Keratinocyte (primary cell): Measurements from ENCODE around the gene LRRC4. TPM values are rescaled to one million over a fixed set of nuclear protein-coding genes. Genes with fewer than 3 reads are reported as not detected.

Experiments used
- DNase-seq: peaks from one replicate; pipeline ENCODE4 v3.0.0-alpha.2; 2011; ENCODE audit warnings: low read depth, missing footprints, low spot score
- FAIRE-seq: peaks from 2 replicates; lab custom pipeline; 2011; peaks lifted over from hg19 to GRCh38; lab: Jason Lieb, UNC
- H2AFZ ChIP-seq: 2 replicates; pipeline ENCODE4 v1.6.0; 2012; ENCODE audit warnings: low read length, control low read depth, inconsistent platforms; ENCODE audit not compliant: control insufficient read depth
- H3K27ac ChIP-seq: 2 replicates; pipeline ENCODE4 v1.5.1; 2011; ENCODE audit warnings: low read length; ENCODE audit not compliant: control insufficient read depth, insufficient read depth
- H3K27me3 ChIP-seq: 3 replicates; pipeline ENCODE4 v1.6.0; 2011; ENCODE audit warnings: low read length; ENCODE audit not compliant: control insufficient read depth, insufficient read depth; ENCODE audit errors: extremely low read depth
- H3K36me3 ChIP-seq, 2 experiments: 2 replicates in 1 of 2; 3 replicates in 1 of 2; pipeline ENCODE4 v1.5.1; 2011; ENCODE audit warnings: low read length in 2 of 2, mild to moderate bottlenecking in 1 of 2; ENCODE audit not compliant: control insufficient read depth in 2 of 2, insufficient read depth in 2 of 2; ENCODE audit errors: extremely low read depth in 1 of 2
- H3K4me1 ChIP-seq: 3 replicates; pipeline ENCODE4 v1.5.1; 2011; ENCODE audit warnings: low read length; ENCODE audit not compliant: control insufficient read depth, insufficient read depth; ENCODE audit errors: extremely low read depth
- H3K4me2 ChIP-seq: 3 replicates; pipeline ENCODE4 v1.6.0; 2011; ENCODE audit warnings: low read depth, low read length; ENCODE audit not compliant: control insufficient read depth, insufficient read depth; ENCODE audit errors: extremely low read depth
- H3K4me3 ChIP-seq, 3 experiments: fragments of 200-600 bp in 1 of 3; sonication (generic) in 1 of 3; 2 replicates in 2 of 3; 3 replicates in 1 of 3; pipeline ENCODE4 v1.5.1; 2011 to 2016; ENCODE audit warnings: low read length in 3 of 3, mild to moderate bottlenecking in 3 of 3, control low read depth in 2 of 3, inconsistent platforms in 1 of 3, low read depth in 1 of 3, mixed read lengths in 1 of 3, mixed run types in 1 of 3, moderate library complexity in 1 of 3; ENCODE audit not compliant: control insufficient read depth in 2 of 3, insufficient read depth in 2 of 3; ENCODE audit errors: extremely low read depth in 1 of 3
- H3K79me2 ChIP-seq: 2 replicates; pipeline ENCODE4 v1.6.0; 2012; ENCODE audit warnings: low read length; ENCODE audit not compliant: control insufficient read depth, insufficient read depth
- H3K9ac ChIP-seq: 3 replicates; pipeline ENCODE4 v1.6.0; 2011; ENCODE audit warnings: low read length; ENCODE audit not compliant: control insufficient read depth, insufficient read depth; ENCODE audit errors: extremely low read depth
- H3K9me1 ChIP-seq: 3 replicates; pipeline ENCODE4 v1.6.0; 2011; ENCODE audit warnings: low read length; ENCODE audit not compliant: control insufficient read depth, insufficient read depth; ENCODE audit errors: extremely low read depth
- H3K9me3 ChIP-seq: 2 replicates; pipeline ENCODE4 v1.5.1; 2012; ENCODE audit warnings: low read depth, low read length; ENCODE audit not compliant: control insufficient read depth
- H4K20me1 ChIP-seq: 3 replicates; pipeline ENCODE4 v1.6.0; 2011; ENCODE audit warnings: low read length; ENCODE audit not compliant: control insufficient read depth, insufficient read depth; ENCODE audit errors: extremely low read depth
- EZH2 ChIP-seq: IDR thresholded peaks from one replicate; pipeline ENCODE4 v1.6.1; 2012; ENCODE audit warnings: inconsistent platforms, mild to moderate bottlenecking, low read length, moderate library complexity
- dilution Hi-C: fragments of 300-500 bp; cut with MboI; formaldehyde crosslinking; loops from one replicate; pipeline ENCODE4 v1.7.0; 2020; ENCODE audit warnings: low sequenced_read_pairs; ENCODE audit not compliant: extremely low pct_ligation_motif_present
- polyA plus RNA-seq, 5 experiments: library from polyadenylated mRNA; depleted of rRNA in 3 of 5; stranded (reverse) in 3 of 5; stranded (forward) in 1 of 5; unstranded in 1 of 5; fragments of >200 nt; gene quantifications; 1 replicate in 1 of 5; 2 replicates in 3 of 5; 3 replicates in 1 of 5; pipeline versions ENCODE4 v1.2.1 to v1.2.3, GENCODE V29; 2011 to 2012; ENCODE audit warnings: missing spikeins in 2 of 5, low read depth in 1 of 5, low replicate concordance in 1 of 5
- TF ChIP-seq, protein P1 (sequence below), 3 experiments: IDR thresholded peaks in 1 of 3; conservative IDR thresholded peaks in 1 of 3; optimal IDR thresholded peaks in 1 of 3; 2 replicates in 2 of 3; 3 replicates in 1 of 3; pipeline versions ENCODE3 to v1.5.1; 2011; ENCODE audit warnings: low read length in 3 of 3, mild to moderate bottlenecking in 3 of 3, moderate library complexity in 2 of 3, control low read depth in 1 of 3, inconsistent platforms in 1 of 3; ENCODE audit not compliant: insufficient read depth in 2 of 3; ENCODE audit errors: extremely low read depth in 1 of 3

The LRRC4 gene
- polyA plus RNA-seq, 1 donor (not counting 4 experiments of a cell fraction or from before 2014, with no cell fraction given) = 0.07 TPM

DNA sequence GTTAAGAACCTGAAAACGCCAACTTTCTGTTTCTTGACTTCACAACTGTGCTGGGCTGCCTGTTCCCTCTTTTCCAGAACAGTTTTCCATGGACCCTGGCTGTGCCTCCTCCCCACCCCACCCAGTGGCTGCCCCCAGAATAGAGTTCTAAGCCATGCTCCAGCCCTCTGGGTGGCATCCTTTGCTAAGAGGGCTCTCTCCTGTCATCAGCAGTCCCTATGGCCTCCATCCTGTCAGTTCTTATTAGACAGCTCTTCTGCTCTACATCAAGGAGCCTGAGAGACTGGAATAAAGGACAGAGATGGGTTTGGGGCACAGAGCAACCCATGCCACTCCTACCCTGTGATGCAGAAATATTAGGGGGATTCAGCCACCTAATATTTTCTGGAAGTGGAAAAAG, 13.9 kb upstream of the LRRC4 start:
- Histone ChIP-seq H3K9me3 (no peaks in the 10 kb centered on the region), H3K4me1 (peaks cover 3% of the 10 kb centered on the region), H3K9me1 (peaks cover 3% of the 10 kb centered on the region), H3K9ac (no peak overlapping the region), H4K20me1 (no peaks in the 10 kb centered on the region), H3K27me3 (no peaks in the 10 kb centered on the region), H3K4me2 (no peak overlapping the region), H3K4me3 (no peak overlapping the region), H3K79me2 (no peaks in the 10 kb centered on the region), H3K27ac (no peak overlapping the region), H3K36me3 (peaks cover 11% of the 10 kb centered on the region in 2 experiments), H2AFZ (no peak overlapping the region)
- FAIRE-seq = no peak
- dilution Hi-C loops = no loop called here
- TF ChIP-seq, protein P1, sequence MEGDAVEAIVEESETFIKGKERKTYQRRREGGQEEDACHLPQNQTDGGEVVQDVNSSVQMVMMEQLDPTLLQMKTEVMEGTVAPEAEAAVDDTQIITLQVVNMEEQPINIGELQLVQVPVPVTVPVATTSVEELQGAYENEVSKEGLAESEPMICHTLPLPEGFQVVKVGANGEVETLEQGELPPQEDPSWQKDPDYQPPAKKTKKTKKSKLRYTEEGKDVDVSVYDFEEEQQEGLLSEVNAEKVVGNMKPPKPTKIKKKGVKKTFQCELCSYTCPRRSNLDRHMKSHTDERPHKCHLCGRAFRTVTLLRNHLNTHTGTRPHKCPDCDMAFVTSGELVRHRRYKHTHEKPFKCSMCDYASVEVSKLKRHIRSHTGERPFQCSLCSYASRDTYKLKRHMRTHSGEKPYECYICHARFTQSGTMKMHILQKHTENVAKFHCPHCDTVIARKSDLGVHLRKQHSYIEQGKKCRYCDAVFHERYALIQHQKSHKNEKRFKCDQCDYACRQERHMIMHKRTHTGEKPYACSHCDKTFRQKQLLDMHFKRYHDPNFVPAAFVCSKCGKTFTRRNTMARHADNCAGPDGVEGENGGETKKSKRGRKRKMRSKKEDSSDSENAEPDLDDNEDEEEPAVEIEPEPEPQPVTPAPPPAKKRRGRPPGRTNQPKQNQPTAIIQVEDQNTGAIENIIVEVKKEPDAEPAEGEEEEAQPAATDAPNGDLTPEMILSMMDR (optimal IDR thresholded peaks at IDR 0.05 in 1 of 3, IDR thresholded peaks at IDR 0.05 in 1 of 3, conservative IDR thresholded peaks at IDR 0.05 in 1 of 3; ENCODE audit: extremely low read depth in 1 of 3, insufficient read depth in 2 of 3, low read length in 3 of 3) = no peak
- no peak for TF ChIP-seq EZH2
- DNase-seq = no peak

DNA sequence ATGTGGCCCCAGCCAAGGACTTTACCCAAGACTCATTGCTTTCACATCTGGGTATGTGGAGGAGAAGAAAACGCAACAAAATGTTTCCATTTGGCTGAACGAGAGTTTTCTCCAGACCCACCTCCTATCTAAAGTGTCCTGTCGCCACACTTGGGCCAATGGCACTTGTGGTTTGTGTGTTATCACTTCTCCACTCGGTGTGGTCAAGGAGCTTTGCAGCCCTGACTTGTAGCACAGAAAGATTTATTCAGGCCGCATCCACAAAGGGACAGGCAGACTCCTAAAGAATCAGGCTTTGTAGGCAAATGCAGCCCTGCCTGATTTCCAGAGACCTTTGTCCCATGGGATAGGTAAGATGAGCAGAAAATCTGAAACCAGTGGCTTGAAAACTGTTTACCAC, 12.8 kb upstream of the LRRC4 start:
- Histone ChIP-seq H4K20me1 (no peaks in the 10 kb centered on the region), H3K79me2 (no peaks in the 10 kb centered on the region), H3K9me1 (no peaks in the 10 kb centered on the region), H3K4me3 (no peak overlapping the region), H3K27ac (no peak overlapping the region), H2AFZ (no peak overlapping the region), H3K4me2 (no peak overlapping the region), H3K9me3 (no peaks in the 10 kb centered on the region), H3K4me1 (peaks cover 3% of the 10 kb centered on the region), H3K36me3 (peaks cover 9 to 10% of the 10 kb centered on the region in 2 experiments), H3K27me3 (no peaks in the 10 kb centered on the region), H3K9ac (no peak overlapping the region)
- DNase-seq (no peak), FAIRE-seq (no peak)
- dilution Hi-C loops = no loop called here
- TF ChIP-seq, protein P1 (optimal IDR thresholded peaks at IDR 0.05 in 1 of 3, IDR thresholded peaks at IDR 0.05 in 1 of 3, conservative IDR thresholded peaks at IDR 0.05 in 1 of 3; ENCODE audit: extremely low read depth in 1 of 3, insufficient read depth in 2 of 3, low read length in 3 of 3) = no peak
- TF ChIP-seq EZH2 = no peak
